NB4 (cell line): ENCODE results near the gene MPHOSPH6.

ENCODE experiments used
- DNase-seq: peaks from one replicate; pipeline ENCODE4 v3.0.0; 2010; ENCODE audit warnings: low read depth
- H3K4me3 ChIP-seq: one replicate; pipeline ENCODE4 v1.5.1; 2011; ENCODE audit warnings: mild to moderate bottlenecking, low read depth, low read length, moderate library complexity
- CTCF ChIP-seq: IDR thresholded peaks from one replicate; pipeline ENCODE4 v1.5.1; 2012; ENCODE audit warnings: low read depth, low read length
- MAX ChIP-seq: IDR thresholded peaks from 2 replicates; pipeline ENCODE4 v1.6.1; 2011; ENCODE audit warnings: low read depth, low read length
- MYC ChIP-seq: IDR thresholded peaks from 2 replicates; pipeline ENCODE4 v1.6.1; 2011; ENCODE audit warnings: low read depth, low read length
- POLR2A ChIP-seq: IDR thresholded peaks from 2 replicates; pipeline ENCODE4 v1.6.1; 2011; ENCODE audit warnings: mild to moderate bottlenecking; ENCODE audit not compliant: insufficient read length; ENCODE audit errors: extremely low read depth

MPHOSPH6 gene

GRCh38 chr16:82187829-82188228, 17.8 kb upstream of the MPHOSPH6 start:
- H3K4me3 ChIP-seq: no peak overlapping the region
- TF ChIP-seq POLR2A: no peak
- TF ChIP-seq MAX: no peak
- no peak for TF ChIP-seq MYC
- no peak for TF ChIP-seq CTCF
- no peak for DNase-seq

- DNase-seq: no peak
Measured at GRCh38 chr16:82185012-82185411, 15.0 kb upstream of the MPHOSPH6 start.

GRCh38 chr16:82184213-82184612, 14.2 kb upstream of the MPHOSPH6 start:
- TF ChIP-seq MAX: no peak
- TF ChIP-seq MYC: no peak
- TF ChIP-seq POLR2A: no peak
- no peak for TF ChIP-seq CTCF
- DNase-seq: peak; percentile 15
- H3K4me3 ChIP-seq: no peak overlapping the region

More at GRCh38 chr16:82185012-82185411, 15.0 kb upstream of the MPHOSPH6 start:
- no peak overlapping the region for H3K4me3 ChIP-seq
- TF ChIP-seq CTCF (no peak), MAX (no peak), MYC (no peak), POLR2A (no peak)

- TF ChIP-seq MAX: no peak
- TF ChIP-seq MYC: no peak
- no peak for TF ChIP-seq POLR2A
- no peak for TF ChIP-seq CTCF
- peak; percentile 25 for DNase-seq
Measured at GRCh38 chr16:82183004-82183397, 13.0 kb upstream of the MPHOSPH6 start.

GRCh38 chr16:82182266-82183003, 12.4 kb upstream of the MPHOSPH6 start:
- TF ChIP-seq POLR2A (no peak), MYC (no peak), MAX (no peak), CTCF (no peak)
- DNase-seq: no peak

More at GRCh38 chr16:82183004-82183397, 13.0 kb upstream of the MPHOSPH6 start:
- no peak overlapping the region for H3K4me3 ChIP-seq

More at GRCh38 chr16:82182266-82183003, 12.4 kb upstream of the MPHOSPH6 start:
- no peak overlapping the region for H3K4me3 ChIP-seq
